Vagina (tissue), 2 donors: ENCODE measurements around the gene SPINK14.

ENCODE experiments used
- CTCF ChIP-seq, 3 experiments: fragments of 450-650 bp in 2 of 3; fragments of 200-600 bp in 1 of 3; sonication (generic) in 1 of 3; IDR thresholded peaks; one replicate each; pipeline ENCODE4 v1.5.1; 2017 to 2019; ENCODE audit warnings: antibody characterized with exemption in 3 of 3, mild to moderate bottlenecking in 2 of 3, moderate library complexity in 2 of 3
- POLR2A ChIP-seq, 2 donors: fragments of 450-650 bp; IDR thresholded peaks; one replicate each; pipeline ENCODE4 v1.6.1; 2017; ENCODE audit warnings: antibody characterized with exemption in 2 of 2, mild to moderate bottlenecking in 2 of 2, moderate library complexity in 2 of 2
- POLR2AphosphoS5 ChIP-seq, 2 donors: sonication (generic); formaldehyde crosslinking; IDR thresholded peaks; one replicate each; pipeline ENCODE4 v1.9.0; 2017; ENCODE audit warnings: antibody characterized with exemption in 2 of 2, mild to moderate bottlenecking in 2 of 2, low read depth in 1 of 2; ENCODE audit not compliant: insufficient read depth in 1 of 2

DNA sequence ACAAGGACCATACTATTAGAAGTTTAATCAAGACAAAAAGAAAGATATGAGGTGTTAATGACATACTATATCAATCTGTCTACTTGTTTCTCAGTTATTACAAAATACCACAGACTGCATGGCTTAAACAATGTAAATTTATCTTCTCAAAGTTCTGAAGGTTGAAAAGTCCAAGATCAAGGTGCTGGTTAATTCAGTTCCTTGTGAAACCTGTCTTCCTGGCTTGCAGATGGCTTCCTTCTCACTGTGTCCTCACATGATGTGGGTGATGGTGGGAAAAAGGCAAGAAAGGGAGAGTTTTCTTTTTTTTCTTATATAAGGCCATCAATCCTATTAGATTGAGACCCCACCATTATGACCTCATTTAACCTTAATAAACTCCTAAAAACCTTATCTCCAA lies 15.6 kb upstream of the SPINK14 start:
- TF ChIP-seq CTCF (IDR thresholded peaks at IDR 0.05) (no peak), POLR2A (IDR thresholded peaks at IDR 0.05) (no peak), POLR2AphosphoS5 (IDR thresholded peaks at IDR 0.05; ENCODE audit: insufficient read depth in 1 of 2, low read depth in 1 of 2) (no peak)
